ENCODE data around the gene GRAP.
"Not testable (repeated sequence)": the region's sequence is repeated elsewhere in the genome, so short reads cannot be mapped to it uniquely, and the experiment has no call there.

GRAP gene

GRCh38 chr17:19042369-19042768 lies 4.4 kb downstream of the GRAP start:
- DNase-seq (ENCODE audit: low spot score), result not testable (repeated sequence)

- DNase-seq (ENCODE audit: low spot score), result not testable (repeated sequence)
These were observed 4.9 kb downstream of the GRAP start for GRCh38 chr17:19041871-19042270.

DNA sequence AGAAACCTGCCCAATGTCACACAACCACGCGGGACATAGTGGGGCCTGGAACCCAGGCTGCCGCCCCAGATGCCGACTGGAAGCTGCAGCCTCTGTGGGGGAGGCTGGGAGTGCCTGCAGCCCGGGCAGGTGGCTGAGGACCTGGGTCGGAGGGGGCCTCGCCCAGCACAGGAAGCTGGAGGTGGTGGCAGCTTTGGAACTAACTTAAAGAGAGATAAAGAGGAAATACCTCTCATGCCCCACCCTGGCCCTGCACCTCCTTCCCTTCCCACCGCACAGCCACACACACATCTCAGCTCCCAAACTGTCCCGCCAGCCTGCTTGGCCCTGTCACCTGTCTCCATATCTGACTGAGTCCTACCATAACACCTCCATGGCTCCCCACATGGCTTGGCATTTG lies 6.4 kb downstream of the GRAP start:
- DNase-seq (ENCODE audit: low spot score), result not testable (repeated sequence)

DNA sequence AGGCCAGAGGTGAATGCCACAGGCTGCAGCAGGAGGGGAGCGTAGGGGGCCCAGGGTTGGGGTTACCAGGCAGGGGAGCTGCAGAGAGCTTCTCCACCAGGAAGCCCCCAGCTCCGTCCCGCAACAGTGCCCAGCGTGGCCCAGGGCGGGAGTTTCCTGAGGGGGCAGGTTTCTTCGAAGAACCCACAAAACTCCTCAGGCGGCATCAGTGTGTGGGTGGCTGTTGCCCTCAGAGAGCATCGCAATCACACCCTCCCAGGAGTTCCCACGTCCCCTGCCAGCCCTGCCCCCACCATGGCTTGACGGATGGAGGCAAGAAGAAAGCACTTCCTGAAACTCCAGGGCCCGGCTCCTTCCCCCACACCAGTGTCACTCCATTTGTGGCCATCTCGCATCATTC lies 8.0 kb downstream of the GRAP start:
- not testable (repeated sequence) for DNase-seq (ENCODE audit: low spot score)

DNA sequence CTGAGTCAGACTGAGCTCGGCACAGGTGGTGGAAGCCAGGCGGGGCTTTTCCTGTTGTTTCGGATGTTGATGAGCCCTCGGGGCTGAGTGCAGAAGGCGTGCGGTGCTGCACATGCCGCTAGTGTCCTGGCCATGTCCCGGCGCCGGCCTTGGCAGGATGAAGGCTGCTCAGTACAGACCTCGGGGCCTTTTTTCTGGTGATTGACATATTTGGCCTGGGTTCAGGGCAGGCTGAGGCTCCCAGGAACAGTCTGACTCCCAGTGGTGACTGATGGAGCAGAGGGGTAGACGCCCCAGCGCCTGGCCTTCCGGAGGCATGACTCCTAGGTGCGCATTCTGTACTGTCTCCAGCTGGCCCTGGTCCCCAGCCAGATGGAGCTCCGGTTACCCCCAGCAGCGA lies 8.8 kb downstream of the GRAP start:
- DNase-seq (ENCODE audit: low spot score), result not testable (repeated sequence)

DNA sequence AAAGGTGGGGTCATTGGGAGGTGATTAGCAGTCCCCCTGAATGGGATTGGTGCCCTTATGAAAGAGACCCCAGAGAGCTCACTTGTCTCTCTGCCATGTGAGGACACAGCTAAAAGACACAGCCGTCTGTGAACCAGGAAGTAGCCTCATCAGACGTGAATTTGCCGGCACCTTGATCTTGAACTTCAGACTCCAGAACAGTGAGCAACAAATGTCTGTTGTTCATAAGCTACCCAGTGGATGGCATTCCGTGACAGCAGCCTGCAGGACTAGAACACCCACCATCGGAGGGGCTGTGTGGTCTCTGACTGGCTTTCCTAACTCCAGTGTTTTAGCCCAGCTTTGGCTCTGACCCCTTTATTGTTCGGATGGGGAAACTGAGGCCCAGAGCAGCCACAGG lies 9.2 kb downstream of the GRAP start:
- not testable (repeated sequence) for DNase-seq (ENCODE audit: low spot score)

DNA sequence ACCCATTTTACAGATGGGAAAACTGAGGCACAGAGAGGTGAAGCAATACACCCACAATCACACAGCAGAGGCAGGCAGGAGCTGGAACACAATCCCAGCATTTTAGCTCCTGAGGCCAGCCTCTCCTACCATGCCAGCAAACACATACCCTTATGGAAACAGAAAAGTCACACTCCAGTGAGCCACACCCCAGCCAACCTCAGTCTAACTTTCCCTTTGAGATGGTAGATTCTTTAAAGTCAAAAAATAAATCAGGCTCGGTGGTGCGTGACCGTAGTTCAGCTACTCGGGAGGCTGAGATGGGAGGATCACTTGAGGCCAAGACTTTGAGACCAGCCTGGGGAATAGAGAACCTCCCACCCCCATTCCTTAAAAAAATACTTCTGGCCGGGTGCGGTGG lies 10.6 kb downstream of the GRAP start:
- DNase-seq (ENCODE audit: low spot score), result not testable (repeated sequence)

- DNase-seq (ENCODE audit: low spot score), result not testable (repeated sequence)
These were observed 14.3 kb downstream of the GRAP start for GRCh38 chr17:19032377-19032988.

DNA sequence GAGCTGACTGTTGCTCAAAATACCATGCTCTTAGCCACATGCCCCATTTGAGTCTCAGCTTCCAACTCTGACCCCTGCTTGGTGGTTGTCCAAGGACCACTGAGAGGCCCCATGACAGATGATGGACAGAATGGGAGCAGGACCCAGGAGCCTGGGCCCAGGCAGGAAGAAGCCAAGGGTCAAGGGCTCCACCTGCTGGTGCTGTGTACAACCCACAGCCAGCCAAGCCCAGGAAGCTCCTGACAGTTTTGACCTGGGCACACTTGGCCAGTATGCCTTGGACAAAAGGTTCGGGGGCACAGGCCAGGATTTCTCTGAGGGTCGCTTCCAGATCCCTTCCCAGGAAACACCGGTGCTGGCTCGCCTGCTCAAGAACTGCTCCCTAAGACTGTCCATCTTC lies 15.0 kb downstream of the GRAP start:
- DNase-seq (ENCODE audit: low spot score), result not testable (repeated sequence)

DNA sequence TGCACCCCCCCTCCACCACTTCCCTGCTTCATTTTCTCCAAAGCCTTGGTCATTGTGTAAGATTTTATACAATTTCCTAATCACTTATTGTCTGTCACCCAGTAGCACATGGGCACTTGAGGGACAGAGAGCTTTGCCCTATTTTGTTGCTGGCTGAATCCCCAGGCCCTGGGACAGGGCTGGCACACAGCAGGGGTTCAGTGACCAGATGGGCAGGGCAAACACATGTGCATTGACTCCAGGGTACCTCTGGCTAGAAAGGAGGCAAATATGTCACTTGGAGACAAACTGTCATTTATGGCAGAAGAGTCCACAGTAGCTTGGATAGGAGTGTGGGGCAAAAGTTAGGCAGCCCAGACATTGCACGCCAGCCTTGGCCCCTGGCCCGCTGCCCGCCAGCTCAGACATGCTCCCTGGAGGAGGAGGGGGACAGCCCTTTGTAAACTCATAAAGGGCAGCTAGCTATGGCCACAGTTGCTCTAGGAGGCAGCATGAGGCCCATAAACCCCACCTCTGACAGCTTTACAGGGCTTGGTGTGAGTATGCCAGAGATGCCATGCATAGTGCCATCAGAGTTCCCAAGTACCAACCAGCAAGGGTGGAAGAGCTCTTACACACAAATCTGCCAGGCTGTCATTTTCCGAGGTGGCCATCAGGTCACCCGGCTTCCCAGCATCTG lies 15.8 kb downstream of the GRAP start:
- DNase-seq (ENCODE audit: low spot score), result not testable (repeated sequence)

DNA sequence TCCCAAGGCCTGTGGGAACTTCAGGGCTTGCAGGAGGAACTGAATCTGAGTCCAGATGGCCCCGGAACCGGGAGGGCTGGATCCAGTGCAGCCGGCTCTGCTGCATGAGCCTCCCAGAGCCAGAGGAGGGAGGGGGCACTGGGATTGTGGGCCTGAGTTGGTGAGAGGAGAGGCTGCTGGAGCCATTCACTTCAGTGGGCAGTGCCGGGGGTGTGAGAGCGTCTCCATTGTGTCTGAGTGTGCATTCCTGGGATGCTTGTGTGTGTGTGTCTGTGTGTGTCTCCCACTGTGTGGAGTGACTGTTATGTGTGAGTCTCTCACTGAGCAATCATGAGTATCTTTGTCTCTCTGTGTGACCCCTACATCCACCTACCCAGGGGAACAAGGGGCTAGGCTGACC lies 17.0 kb downstream of the GRAP start:
- DNase-seq (ENCODE audit: low spot score), result not testable (repeated sequence)

DNA sequence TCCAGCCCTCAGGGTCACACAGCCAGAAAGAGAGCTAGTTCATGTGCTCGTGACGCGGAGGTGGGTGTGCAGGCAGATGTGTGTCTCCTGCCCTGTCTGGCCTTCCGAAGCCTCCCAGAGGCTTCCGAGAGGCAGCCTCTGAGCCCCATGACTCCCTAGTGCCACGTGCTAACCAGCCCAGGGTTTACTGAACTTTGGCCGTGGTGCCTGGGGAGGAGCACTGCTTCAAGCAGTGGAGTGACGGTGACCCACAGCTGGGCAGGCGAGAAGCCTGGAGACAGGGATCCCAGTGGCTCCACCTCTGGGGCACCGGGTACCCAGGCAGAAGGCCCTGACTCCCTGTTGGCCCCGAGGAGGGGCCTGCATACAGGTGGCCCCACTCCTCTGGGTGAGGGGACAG lies 18.1 kb downstream of the GRAP start:
- DNase-seq (ENCODE audit: low spot score), result not testable (repeated sequence)

DNA sequence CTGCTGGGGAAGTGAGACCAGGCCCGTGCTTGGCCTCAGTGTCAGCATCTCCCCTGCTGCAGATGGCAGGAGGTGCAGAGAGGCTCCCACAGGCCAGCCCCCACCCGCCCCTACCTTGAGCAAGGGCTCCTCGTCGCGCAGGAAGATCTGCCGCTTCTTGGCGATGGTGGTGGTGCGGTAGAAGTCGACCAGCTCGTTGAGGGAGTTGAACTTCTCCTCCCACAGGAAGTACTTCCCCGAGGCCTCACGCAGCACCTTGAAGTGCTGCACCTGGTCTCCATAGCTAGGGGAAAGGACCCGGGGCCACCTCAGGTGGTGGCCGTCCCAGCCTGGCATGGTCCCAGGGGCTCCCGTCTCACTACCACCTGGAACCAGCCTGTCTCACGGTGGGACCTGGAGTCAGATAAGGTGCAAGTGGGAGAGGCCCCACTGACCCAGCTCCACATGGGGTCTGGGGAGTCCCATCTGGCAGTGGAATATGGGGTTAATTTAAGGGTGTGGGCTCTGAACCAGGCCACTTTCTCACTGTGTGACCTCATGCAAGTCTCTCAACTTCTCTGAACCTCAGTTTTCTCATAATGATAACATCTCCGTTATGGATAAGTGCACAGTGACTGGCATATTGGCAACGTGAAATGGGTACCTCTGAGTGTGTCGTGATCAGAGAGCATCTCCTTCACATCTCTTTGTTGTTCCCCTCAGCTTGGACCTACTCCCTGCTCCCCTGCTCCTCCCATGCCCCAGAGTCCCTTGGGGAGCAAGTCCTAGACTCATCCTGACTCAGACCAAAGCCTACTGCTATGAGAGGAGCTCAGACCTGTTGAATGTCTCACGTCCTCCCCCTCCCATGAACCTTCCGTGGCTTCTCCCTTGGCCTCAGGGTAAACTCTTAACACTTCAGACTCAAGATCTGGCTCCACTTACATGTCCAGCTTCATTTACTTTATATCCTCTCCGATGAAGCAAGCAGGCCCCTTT lies 22.4 kb downstream of the GRAP start:
- no peak for DNase-seq (ENCODE audit: low spot score)

DNA sequence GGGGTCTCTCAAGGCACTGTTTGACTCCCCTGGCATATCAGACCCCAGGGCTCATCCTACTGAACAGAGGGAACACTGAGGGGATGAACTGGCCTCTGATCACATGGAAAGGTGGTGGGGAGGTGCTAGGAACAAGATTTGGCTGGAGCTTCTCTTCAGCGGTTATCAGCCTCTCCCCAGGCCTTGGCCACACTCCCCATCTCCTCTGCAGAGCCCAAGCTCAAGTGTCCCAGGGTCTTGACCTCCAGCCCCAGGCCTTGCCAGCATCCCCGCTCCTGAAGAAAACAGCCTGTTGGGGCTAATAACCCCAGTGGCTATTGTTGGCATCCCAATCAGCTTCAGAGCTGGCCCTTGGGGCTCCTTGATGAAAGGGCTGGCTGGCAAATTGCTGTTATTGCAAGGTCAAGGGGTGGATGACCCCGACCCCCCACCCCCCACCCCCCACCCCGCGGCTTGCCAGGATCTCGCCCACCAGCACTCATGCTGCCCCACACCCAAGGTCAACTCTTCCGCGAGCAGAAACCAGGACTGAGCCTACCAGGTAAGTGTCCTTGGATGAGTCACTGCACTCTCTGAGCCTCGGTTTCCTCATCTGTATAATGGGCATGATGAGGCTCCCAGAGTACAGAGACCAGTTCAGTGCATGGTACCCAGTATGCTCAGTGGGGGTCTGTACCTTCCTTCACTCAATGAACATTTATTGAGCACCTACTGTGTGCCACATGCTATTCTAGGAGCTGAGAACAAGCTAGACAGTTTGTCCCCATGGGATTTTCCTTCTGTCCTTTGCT lies 23.4 kb downstream of the GRAP start:
- no peak for DNase-seq (ENCODE audit: low spot score)

- DNase-seq (ENCODE audit: low spot score), result no peak
These were observed 24.0 kb downstream of the GRAP start for GRCh38 chr17:19022747-19023146.

DNA sequence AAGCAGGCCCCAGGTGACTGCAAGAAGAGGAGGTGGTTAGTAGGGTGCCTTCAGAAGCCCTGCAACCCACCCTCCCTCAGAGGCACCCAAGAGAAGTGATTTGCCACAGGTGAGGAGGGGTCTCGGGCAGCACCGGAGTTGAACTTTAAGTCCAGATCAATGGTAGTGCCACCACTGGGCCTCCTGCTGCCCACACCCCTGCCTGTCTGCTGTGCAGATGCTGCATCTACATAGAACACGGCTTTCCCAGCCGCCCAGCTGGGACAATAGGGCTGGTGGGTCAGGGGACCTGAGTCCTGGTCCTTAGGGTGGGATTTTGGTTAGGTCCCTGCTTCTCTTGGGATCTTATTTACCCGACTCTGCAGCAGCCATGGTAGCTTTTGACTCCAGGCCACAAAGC lies 24.6 kb downstream of the GRAP start:
- DNase-seq (ENCODE audit: low spot score), result no peak

DNA sequence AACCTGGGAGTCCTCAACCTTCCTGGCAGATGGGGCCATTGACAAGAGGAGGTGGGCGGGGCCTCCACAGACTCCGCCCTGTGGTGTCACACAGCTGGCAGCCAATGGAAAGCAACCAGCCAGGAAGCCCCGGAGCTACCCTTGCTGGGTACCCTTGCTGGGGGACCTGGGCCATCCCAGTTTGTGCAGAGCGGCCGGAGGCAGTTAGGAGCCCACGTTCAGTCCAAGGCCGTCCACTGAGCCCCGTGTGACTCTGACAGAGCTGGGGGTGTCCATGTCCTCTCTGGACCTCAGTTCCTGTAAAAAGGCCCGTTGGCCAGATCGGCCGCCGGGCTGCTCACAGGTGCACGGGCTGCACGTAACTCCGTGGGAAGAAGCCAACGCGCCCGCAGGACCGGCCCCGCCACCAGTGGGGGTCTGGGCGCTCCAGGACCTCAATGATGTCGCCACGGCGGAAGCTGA lies 25.1 kb downstream of the GRAP start:
- peak; percentile 27 for DNase-seq (ENCODE audit: low spot score)

- not testable (repeated sequence) for DNase-seq (ENCODE audit: low spot score)
These were observed 25.6 kb downstream of the GRAP start for GRCh38 chr17:19021011-19021621.

DNA sequence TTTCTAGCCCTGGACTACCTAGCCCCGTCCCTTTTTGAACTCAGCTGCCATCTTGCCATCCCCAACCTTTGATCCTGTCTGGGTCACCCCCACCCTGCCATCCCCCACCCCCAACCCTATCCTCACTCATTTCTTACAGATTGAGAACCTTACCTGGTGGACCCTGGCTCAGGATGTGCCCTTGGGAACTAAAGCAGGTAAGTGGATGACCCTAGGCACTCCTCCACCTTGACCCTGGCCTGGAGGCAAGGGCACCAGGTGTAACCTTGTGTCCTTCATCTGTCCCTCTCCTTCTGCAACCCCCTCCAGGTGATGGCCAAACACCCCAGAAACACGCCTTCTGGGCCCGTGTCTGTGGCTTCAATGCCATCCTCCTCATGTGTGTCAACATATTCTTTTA lies 26.7 kb downstream of the GRAP start:
- DNase-seq (ENCODE audit: low spot score), result no peak

DNA sequence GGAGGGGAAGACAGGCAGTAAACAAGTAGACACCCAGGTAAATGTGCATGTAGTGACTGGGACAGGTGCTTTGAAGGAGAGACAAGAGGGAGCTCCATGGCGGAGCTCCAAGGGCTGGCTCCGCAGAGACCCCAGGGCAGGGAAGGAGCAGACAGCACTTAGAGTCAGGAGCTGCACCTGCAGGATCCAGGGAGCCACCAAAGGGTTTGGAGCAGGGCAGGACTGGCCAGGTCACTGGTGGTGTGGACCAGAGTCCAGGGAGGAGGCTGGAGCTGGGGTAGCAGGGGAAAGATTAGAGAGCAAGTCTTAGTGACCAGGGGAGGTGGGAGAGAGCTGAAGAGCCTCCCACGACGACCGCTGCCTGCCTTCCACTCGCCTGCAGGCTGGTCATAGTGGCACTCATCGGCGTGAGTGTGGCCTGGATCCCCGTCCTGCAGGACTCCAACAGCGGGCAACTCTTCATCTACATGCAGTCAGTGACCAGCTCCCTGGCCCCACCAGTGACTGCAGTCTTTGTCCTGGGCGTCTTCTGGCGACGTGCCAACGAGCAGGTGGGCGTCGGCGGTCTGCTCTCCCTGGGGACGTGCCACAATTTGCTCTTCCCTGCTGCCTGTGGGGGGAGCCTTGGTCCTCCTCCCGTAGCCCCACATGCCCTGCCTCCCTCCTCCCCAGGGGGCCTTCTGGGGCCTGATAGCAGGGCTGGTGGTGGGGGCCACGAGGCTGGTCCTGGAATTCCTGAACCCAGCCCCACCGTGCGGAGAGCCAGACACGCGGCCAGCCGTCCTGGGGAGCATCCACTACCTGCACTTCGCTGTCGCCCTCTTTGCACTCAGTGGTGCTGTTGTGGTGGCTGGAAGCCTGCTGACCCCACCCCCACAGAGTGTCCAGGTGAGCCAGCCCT lies 27.5 kb downstream of the GRAP start:
- DNase-seq (ENCODE audit: low spot score), result no peak

Data from hematopoietic multipotent progenitor cell treated with erythropoietin and hydrocortisone succinate and interleukin-3 and kit ligand, for 15 days (in vitro differentiated cells).